Skeletal muscle cell (primary cell): ENCODE data around the gene GPAT3.

Source experiments
- DNase-seq: peaks from one replicate; pipeline ENCODE4 v3.0.0-alpha.2; 2010; ENCODE audit warnings: low read depth
- H3K4me3 ChIP-seq: 2 replicates; pipeline ENCODE4 v1.5.1; 2011; ENCODE audit warnings: low read depth, mild to moderate bottlenecking, control low read depth, low read length, moderate library complexity

Gene GPAT3

GRCh38 chr4:83629945-83630721 lies 94.2 kb downstream of the GPAT3 start:
- peak; percentile 65 for DNase-seq

GRCh38 chr4:83631066-83631465 lies 95.2 kb downstream of the GPAT3 start:
- no peak for DNase-seq
- no peak overlapping the region for H3K4me3 ChIP-seq

More at GRCh38 chr4:83629945-83630721, 94.2 kb downstream of the GPAT3 start:
- H3K4me3 ChIP-seq: no peak overlapping the region

GRCh38 chr4:83636930-83637329 lies 101.0 kb downstream of the GPAT3 start:
- DNase-seq: no peak

GRCh38 chr4:83639849-83640493 lies 104.1 kb downstream of the GPAT3 start:
- H3K4me3 ChIP-seq: no peak overlapping the region
- peak; percentile 32 for DNase-seq

More at GRCh38 chr4:83636930-83637329, 101.0 kb downstream of the GPAT3 start:
- no peak overlapping the region for H3K4me3 ChIP-seq

DNA sequence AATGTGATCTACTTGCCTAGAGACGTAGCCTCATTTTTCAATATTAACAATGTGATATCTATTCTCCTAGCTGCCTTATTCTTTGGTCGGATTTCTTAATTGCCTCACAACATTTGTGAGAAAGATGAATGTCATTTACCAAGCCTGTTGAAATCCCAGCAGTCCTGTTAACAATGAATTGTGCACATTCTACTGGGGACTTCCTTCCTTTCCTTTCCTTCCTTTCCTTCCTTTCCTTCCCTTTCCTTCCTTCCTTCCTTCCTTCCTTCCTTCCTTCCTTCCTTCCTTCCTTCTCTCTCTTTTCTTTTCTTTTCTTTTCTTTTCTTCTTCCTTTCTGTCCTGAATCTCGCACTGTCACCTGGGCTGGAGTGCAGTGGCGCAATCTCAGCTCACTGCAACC lies 107.1 kb downstream of the GPAT3 start:
- no peak for DNase-seq
- no peak overlapping the region for H3K4me3 ChIP-seq

DNA sequence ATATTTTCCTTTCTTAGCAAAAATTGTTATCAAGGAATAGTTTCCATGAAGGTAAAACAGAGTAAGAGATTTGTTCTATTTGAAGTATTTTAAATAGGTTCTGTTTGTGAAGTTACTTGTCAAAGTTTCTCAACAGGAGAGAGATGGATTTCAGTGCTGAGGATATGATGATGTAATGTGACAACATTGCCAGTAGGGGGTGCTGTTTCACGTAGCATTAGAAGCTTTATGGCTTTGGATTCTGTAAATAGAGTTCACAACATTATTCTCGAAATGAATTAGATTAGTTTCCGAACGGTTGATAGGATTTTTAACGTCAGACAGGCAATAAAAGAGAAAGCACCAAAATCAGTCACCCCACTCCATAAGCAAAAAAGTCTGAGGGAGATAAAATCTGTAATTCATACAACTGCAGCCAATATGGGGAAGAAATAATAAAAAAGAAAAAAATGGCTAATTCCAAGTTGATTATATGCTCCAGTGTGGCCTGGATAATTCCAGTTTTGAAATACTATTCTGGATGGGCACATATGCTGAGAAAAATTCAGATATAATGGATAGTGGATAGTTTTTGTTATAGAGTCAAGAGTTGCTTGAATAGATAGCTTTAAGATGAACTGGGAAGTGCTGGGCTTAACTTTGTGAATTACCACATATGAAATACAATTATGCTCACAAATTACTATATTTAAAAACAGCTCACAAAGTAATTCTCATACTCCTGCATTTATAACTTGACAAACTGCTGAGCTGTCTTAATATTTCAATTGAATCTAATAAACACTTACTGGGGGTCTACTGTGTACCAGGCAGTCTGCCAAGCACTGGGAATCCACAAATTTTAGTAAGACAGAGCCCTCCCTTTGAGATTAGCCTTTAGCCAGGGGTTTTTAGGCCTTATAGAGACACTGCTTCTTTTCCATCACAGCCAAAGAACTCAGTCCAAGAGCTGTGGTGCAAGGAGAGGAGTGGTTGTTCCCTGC lies 109.1 kb downstream of the GPAT3 start:
- peak; percentile 31 for DNase-seq
- no peak overlapping the region for H3K4me3 ChIP-seq

DNA sequence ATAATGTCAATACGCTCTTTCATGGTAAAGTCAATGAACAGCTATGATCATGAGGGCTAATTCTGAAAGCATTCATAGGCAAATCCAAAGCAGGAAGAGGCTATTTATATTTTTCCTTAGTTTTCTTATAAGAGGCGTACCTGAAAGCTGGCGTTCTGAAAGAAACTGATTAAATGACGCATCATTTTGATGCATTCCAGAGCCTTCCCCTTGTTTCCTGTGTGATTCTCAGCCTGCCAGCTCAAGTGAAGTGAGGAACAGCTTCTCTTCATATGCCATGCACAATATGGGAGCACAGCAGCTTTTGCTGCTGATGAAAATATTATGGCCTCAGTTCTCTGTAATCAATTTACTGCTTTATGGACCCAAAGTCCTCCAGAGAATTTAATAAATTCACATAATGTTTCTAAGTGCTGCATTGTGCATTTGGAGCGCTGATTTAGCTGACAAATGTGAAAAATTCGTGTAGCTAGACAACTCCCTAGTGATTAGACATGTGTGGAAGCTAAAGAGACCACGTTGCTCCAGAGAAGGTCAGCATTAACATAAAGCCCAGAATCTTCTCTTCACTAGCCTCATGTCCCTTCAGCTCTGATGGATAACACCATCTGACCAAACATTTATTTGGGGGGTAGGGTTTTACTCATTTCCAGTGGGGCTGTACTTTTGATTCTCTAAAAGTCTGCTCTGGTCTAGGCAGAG lies 110.8 kb downstream of the GPAT3 start:
- no peak for DNase-seq
- no peak overlapping the region for H3K4me3 ChIP-seq

DNA sequence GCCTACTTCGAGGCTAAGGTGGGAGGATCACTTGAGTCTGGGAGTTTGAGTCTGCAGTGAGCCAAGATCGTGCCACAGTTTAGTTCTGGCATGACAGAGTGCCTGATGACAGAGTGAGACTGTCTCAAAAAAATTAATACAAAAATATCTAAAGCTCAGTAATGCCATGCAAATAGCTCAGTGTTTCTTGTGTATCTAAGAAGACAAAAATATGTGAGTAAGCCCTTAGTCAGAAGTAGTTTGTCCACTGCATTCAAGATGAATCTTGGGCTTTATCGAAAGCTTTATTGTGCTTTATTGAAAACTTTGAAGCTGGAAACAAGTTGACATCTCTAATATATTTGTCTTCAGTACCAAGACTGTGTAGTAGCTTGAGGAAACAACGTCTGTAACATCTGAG lies 115.9 kb downstream of the GPAT3 start:
- no peak overlapping the region for H3K4me3 ChIP-seq
- no peak for DNase-seq
